ENCODE results near the gene MT1A.

MT1A gene

DNA sequence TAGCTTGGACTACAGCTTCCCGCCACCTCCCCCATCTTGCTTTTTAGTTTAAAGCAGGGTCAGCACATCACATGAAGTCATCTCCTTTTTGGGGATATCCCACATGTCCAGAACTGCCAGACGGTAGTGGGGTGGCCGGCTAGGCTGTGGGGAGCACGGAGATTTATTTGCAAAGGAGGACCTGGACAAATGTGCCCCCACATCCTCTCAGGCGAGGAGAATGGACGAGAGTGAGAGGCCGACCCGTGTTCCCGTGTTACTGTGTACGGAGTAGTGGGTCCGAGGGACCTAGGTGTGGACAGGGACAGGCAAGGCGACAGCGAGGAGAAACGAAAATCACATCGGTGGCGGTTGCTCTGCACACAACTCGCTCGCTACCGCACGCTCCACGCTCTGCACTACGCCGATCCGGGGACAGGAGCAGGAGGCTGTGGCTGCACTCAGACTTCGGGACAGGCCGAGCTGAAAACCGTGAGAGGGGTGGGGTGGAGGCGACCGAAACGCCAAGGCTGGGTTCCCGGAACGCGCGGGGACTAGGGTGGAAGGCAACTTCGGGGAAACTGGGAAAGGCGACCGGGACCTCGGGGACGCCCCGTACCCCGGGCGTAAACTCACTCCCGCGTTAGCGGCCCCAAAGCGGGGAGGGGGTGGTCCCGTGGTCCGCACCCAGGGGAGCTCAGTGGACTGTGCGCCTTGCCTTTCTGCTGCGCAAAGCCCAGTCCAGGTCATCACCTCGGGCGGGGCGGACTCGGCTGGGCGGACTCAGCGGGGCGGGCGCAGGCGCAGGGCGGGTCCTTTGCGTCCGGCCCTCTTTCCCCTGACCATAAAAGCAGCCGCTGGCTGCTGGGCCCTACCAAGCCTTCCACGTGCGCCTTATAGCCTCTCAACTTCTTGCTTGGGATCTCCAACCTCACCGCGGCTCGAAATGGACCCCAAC, at the start of gene MT1A:
Gene MT1A, plus strand, starts transcription at position 853 of the 937 bp plus-strand sequence. Its CDS starts 73 bp downstream, at position 926.
- DNase-seq = no peak

DNA sequence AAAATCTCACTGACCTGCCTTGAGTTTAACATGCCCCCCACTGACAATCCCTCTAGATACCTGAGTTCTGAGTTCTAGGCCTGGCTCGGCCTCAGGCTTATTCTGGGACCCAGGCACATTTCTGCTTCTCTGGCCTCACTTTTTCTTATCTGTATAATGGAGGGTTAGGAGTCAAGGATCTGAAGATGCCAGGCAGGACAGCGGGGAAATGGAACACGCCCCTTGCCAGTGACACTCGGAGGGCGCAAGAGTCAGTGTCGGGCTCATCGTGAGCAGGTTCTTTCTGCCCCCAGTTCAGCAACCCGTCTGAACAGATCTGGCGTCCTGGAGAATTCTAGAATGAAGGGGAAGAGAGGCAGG, 49.7 kb upstream of the MT1A start:
- DNase-seq = no peak

GRCh38 chr16:56589141-56590039, 49.1 kb upstream of the MT1A start, which contains the start of gene MT3:
MT3 (plus strand) TSS chr16:56589528; CDS start chr16:56589591, 63 bp downstream.
- DNase-seq = peak; percentile 54 to 68

- no peak for DNase-seq
Observed at GRCh38 chr16:56591377-56592060, 46.9 kb upstream of the MT1A start.

DNA sequence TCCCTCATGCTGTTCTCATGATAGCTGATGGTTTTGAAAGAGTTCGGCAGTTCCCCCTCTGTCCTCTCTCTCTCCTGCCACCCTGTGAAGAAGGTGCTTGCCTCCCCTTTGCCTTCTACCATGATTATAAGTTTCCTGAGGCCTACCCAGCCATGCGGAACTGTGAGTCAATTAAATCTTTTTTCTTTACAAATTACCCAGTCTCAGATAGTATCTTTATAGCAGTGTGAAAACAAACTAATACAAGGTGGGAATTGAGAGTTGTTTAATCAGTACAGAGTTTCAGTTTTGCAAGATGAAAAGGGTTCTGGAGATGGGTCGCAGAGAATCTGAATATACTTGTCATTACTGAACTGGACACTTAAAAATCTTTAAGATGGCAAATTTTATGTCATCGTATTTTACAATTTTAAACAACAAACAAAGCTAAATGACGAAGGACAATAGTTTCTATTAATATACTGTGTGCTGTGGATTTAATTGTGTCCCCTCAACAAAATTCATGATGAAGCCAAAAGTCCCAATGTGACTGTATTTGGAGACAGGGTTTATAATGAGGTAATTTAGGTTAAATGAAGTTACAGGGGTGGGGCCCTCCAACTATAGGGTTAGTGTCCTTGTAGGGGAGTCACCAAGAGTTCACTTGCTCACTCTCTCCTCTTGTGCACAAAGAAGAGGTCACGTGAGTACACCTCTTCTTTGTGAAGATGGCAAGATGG, 44.7 kb upstream of the MT1A start:
- no peak for DNase-seq

DNA sequence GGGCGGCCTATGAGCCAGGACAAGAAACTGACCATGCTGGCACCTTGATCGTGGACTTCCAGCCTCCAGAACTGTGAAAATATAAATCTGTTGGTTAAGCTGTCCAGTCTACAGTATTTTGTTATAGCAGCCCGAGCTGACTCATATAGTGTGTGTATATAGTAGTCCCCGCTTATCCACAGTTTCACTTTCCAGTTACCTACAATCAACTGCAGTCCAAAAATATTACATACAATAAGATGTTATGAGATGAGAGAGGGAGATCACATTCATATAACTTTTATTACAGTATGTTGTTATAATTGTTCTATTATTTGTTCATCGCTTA, 44.2 kb upstream of the MT1A start:
- DNase-seq = no peak

DNA sequence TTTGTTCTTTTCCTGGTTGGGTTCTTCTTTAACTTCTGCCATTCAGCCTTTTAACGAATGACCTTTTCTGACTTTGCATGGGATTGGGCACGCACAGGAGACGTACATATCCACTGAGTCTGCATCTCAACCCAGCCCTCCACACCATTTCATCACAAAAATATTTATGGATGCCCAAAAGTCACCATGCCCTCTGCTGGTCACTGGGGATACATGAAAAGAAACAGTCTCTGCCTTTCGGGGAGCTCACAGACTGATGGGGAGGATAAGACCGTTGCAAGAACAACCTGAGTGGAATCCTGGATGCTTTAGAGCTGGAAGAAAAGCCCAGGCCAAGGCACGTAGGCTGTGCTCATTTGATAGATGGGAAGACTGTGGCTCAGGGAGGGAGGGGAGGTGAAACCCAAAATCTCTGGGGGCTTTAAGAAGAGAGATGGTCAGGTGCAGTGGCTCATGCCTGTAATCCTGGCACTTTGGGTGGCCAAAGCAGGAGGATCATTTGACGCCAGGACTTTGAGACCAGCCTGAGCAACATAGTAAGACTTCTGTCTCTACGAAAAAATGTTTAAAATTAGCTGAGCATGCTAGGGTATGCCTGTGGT, 38.0 kb upstream of the MT1A start:
- DNase-seq = peak; percentile 2 to 4

- DNase-seq = no peak
Observed at GRCh38 chr16:56601325-56601724, 37.1 kb upstream of the MT1A start.

- DNase-seq = peak; percentile 15 to 16
Observed at GRCh38 chr16:56603589-56603988, 34.9 kb upstream of the MT1A start.

GRCh38 chr16:56604966-56605365, 33.5 kb upstream of the MT1A start:
- no peak for DNase-seq

DNA sequence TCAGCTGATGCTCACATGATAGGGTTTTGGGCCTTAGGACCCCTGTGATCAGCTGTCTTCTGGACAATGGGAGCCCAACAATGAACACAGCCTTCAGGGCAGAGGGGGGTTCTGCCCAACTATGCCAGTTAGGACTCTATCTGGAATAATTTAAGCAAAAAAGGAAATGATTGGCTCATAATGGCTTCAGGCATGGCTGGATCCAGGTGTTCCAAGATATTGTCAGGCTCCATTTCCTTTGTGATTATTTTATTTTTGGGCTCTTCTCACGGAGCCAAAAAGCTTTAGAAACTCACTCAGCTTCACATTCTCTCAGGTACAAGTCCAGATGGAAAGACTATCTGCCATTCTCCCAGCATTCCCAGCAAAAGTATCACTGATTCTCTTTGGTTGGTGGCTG, 33.0 kb upstream of the MT1A start:
- no peak for DNase-seq

GRCh38 chr16:56606071-56606475, 32.4 kb upstream of the MT1A start:
- no peak for DNase-seq

GRCh38 chr16:56606476-56607108, 31.9 kb upstream of the MT1A start:
- DNase-seq = no peak

GRCh38 chr16:56607109-56607618, 31.3 kb upstream of the MT1A start:
- no peak for DNase-seq

GRCh38 chr16:56607675-56608042, 30.8 kb upstream of the MT1A start:
- no peak for DNase-seq

- peak; percentile 77 to 85 for DNase-seq
Observed at GRCh38 chr16:56608043-56608875, 30.2 kb upstream of the MT1A start, which contains the start of gene MT2A. MT2A (plus strand) TSS chr16:56608584; CDS start chr16:56608656, 72 bp downstream.

GRCh38 chr16:56608876-56609462, 29.5 kb upstream of the MT1A start:
- DNase-seq = no peak

- peak in 1 of 2 experiments; percentile 14 for DNase-seq
Observed at GRCh38 chr16:56609463-56609921, 29.0 kb upstream of the MT1A start.

- DNase-seq = no peak
Observed at GRCh38 chr16:56610017-56610608, 28.4 kb upstream of the MT1A start.
